ENCODE measurements around the gene SMDT1. TPM values are rescaled to one million over a fixed set of nuclear protein-coding genes. Genes with fewer than 3 reads are reported as not detected.

SMDT1 gene
- total RNA-seq, 6 experiments from 2014 or later = 6.7 to 78.1 (median 60.9) TPM

GRCh38 chr22:42074846-42075676 lies 4.4 kb upstream of the SMDT1 start:
- H3K27me3 ChIP-seq = no peaks in the 10 kb centered on the region
- ATAC-seq = no peak
- H3K4me1 ChIP-seq = peaks cover 0 to 17% (median 2%) of the 10 kb centered on the region in 4 donors
- H3K4me3 ChIP-seq = peak overlapping the region; percentile 39 to 50 (median 49)
- no peak for DNase-seq
- TF ChIP-seq CTCF (IDR thresholded peaks at IDR 0.05) (no peak), POLR2A (IDR thresholded peaks at IDR 0.05) (no peak)
- no peaks in the 10 kb centered on the region for H3K36me3 ChIP-seq
- no peaks in the 10 kb centered on the region for H3K9me3 ChIP-seq
- peak overlapping the region; percentile 56 to 88 (median 73) for H3K27ac ChIP-seq
- intact Hi-C loops (cut with DNase I) = no loop called here
- WGBS (ENCODE audit: insufficient coverage, low coverage, low lambda C conversion rate, missing lambda C conversion rate) = 77% methylated on average over 9 of the region's 9 CpGs

- TF ChIP-seq CTCF (IDR thresholded peaks at IDR 0.05) = no peak
- no peak for TF ChIP-seq POLR2A (IDR thresholded peaks at IDR 0.05)
- H3K36me3 ChIP-seq = no peaks in the 10 kb centered on the region
- no peaks in the 10 kb centered on the region for H3K27me3 ChIP-seq
- no peak overlapping the region for H3K27ac ChIP-seq
- no peak overlapping the region for H3K4me3 ChIP-seq
- peak in 1 of 3 donors; percentile 26 for DNase-seq
- ATAC-seq = no peak
- peaks cover 0 to 18% (median 6%) of the 10 kb centered on the region in 4 donors for H3K4me1 ChIP-seq
- H3K9me3 ChIP-seq = no peaks in the 10 kb centered on the region
- WGBS (ENCODE audit: insufficient coverage, low coverage, low lambda C conversion rate, missing lambda C conversion rate) = 96% methylated on average over 6 of the region's 20 CpGs
- intact Hi-C loops (cut with DNase I) = no loop called here
Observed at GRCh38 chr22:42076764-42077485, 2.6 kb upstream of the SMDT1 start.

- no peak for TF ChIP-seq POLR2A (IDR thresholded peaks at IDR 0.05)
- TF ChIP-seq CTCF (IDR thresholded peaks at IDR 0.05) = no peak
- H3K9me3 ChIP-seq = no peaks in the 10 kb centered on the region
- no peak overlapping the region for H3K27ac ChIP-seq
- ATAC-seq = no peak
- no CpG with 5 or more reads among the region's 21 CpGs for WGBS (ENCODE audit: insufficient coverage, low coverage, low lambda C conversion rate, missing lambda C conversion rate)
- no peak overlapping the region for H3K4me3 ChIP-seq
- H3K27me3 ChIP-seq = no peaks in the 10 kb centered on the region
- DNase-seq = peak in 1 of 3 donors; percentile 52
- intact Hi-C loops (cut with DNase I) = no loop called here
- H3K4me1 ChIP-seq = peaks cover 0 to 18% (median 6%) of the 10 kb centered on the region in 4 donors
- peaks cover 0 to 4% (median 1%) of the 10 kb centered on the region in 4 donors for H3K36me3 ChIP-seq
Observed at GRCh38 chr22:42077486-42078125, 1.9 kb upstream of the SMDT1 start.

- intact Hi-C loops (cut with DNase I) = no loop called here
- Histone ChIP-seq H3K4me1 (peaks cover 0 to 18% (median 6%) of the 10 kb centered on the region in 4 donors), H3K27me3 (no peaks in the 10 kb centered on the region), H3K36me3 (peaks cover 0 to 9% (median 5%) of the 10 kb centered on the region in 4 donors), H3K27ac (peak overlapping the region; percentile 93 to 98 (median 96)), H3K4me3 (peak overlapping the region; percentile 59 to 75 (median 74)), H3K9me3 (no peaks in the 10 kb centered on the region)
- peak; percentile 0 to 7 (median 1) for ATAC-seq
- WGBS (ENCODE audit: insufficient coverage, low coverage, low lambda C conversion rate, missing lambda C conversion rate) = 49% methylated on average over 7 of the region's 24 CpGs
- peak in 2 of 3 donors; percentile 51 to 55 for DNase-seq
- TF ChIP-seq CTCF (IDR thresholded peaks at IDR 0.05) = no peak
- TF ChIP-seq POLR2A (IDR thresholded peaks at IDR 0.05) = no peak
Observed at GRCh38 chr22:42078469-42079318, 806 bp upstream of the SMDT1 start.

Data from right lobe of liver (tissue), 6 donors.